NCI-H774 (cell line): ENCODE measurements around the gene NKX2-4.
"Not testable (repeated sequence)": the region's sequence is repeated elsewhere in the genome, so short reads cannot be mapped to it uniquely, and the experiment has no call there.

ENCODE experiments used
- DNase-seq: peaks from one replicate; lab custom pipeline; 2025; lab: John Stamatoyannopoulos, UW

Gene NKX2-4

GRCh38 chr20:21393816-21394519 lies 3.4 kb downstream of the NKX2-4 start:
- no peak for DNase-seq

GRCh38 chr20:21393166-21393565 lies 4.2 kb downstream of the NKX2-4 start:
- DNase-seq = no peak

GRCh38 chr20:21391972-21392352 lies 5.4 kb downstream of the NKX2-4 start:
- DNase-seq = no peak

- DNase-seq = no peak
These were observed 5.9 kb downstream of the NKX2-4 start for GRCh38 chr20:21391185-21391971.

GRCh38 chr20:21390768-21391167 lies 6.6 kb downstream of the NKX2-4 start:
- no peak for DNase-seq

GRCh38 chr20:21389368-21389767 lies 8.0 kb downstream of the NKX2-4 start:
- no peak for DNase-seq

- DNase-seq = no peak
These were observed 8.8 kb downstream of the NKX2-4 start for GRCh38 chr20:21388566-21388965.

- DNase-seq = peak; percentile 44
These were observed 9.8 kb downstream of the NKX2-4 start for GRCh38 chr20:21387528-21387927.

GRCh38 chr20:21386111-21386510 lies 11.2 kb downstream of the NKX2-4 start:
- DNase-seq = no peak

- no peak for DNase-seq
These were observed 12.9 kb downstream of the NKX2-4 start for GRCh38 chr20:21384308-21384892.

GRCh38 chr20:21381619-21382018 lies 15.7 kb downstream of the NKX2-4 start:
- DNase-seq = no peak

GRCh38 chr20:21380711-21381110 lies 16.6 kb downstream of the NKX2-4 start:
- no peak for DNase-seq

GRCh38 chr20:21378259-21378658 lies 19.1 kb downstream of the NKX2-4 start:
- DNase-seq = no peak

GRCh38 chr20:21377701-21378100 lies 19.6 kb downstream of the NKX2-4 start:
- DNase-seq = no peak

GRCh38 chr20:21376626-21377025 lies 20.7 kb downstream of the NKX2-4 start:
- no peak for DNase-seq

GRCh38 chr20:21373436-21373835 lies 23.9 kb downstream of the NKX2-4 start:
- no peak for DNase-seq

GRCh38 chr20:21372016-21372415 lies 25.3 kb downstream of the NKX2-4 start:
- no peak for DNase-seq

- DNase-seq = no peak
These were observed 26.1 kb downstream of the NKX2-4 start for GRCh38 chr20:21371193-21371592.

GRCh38 chr20:21368791-21369190 lies 28.5 kb downstream of the NKX2-4 start:
- no peak for DNase-seq

- not testable (repeated sequence) for DNase-seq
These were observed 31.1 kb downstream of the NKX2-4 start for GRCh38 chr20:21366273-21366672.

- no peak for DNase-seq
These were observed 31.6 kb downstream of the NKX2-4 start for GRCh38 chr20:21365771-21366170.

- DNase-seq = no peak
These were observed 32.9 kb downstream of the NKX2-4 start for GRCh38 chr20:21364413-21364812.

- no peak for DNase-seq
These were observed 36.1 kb downstream of the NKX2-4 start for GRCh38 chr20:21361266-21361665.
